Mammary epithelial cell (primary cell): ENCODE data around the gene LCN10.

Experiments used
- CTCF ChIP-seq, 2 donors: IDR thresholded peaks in 1 of 2; conservative IDR thresholded peaks in 1 of 2; 2 replicates each; pipeline ENCODE4 v1.5.1; 2011 to 2012; ENCODE audit warnings: inconsistent platforms in 2 of 2, low read length in 2 of 2, mild to moderate bottlenecking in 2 of 2, control low read depth in 1 of 2, low read depth in 1 of 2; ENCODE audit not compliant: insufficient read depth in 1 of 2; ENCODE audit errors: extremely low read depth in 1 of 2
- EZH2 ChIP-seq: IDR thresholded peaks from 2 replicates; pipeline ENCODE4 v1.6.1; 2012; ENCODE audit warnings: low read length, inconsistent platforms, borderline replicate concordance

- peak in 1 of 2 donors; percentile 20 for TF ChIP-seq CTCF (conservative IDR thresholded peaks at IDR 0.05 in 1 of 2, IDR thresholded peaks at IDR 0.05 in 1 of 2; ENCODE audit: extremely low read depth in 1 of 2, insufficient read depth in 1 of 2, low read depth in 1 of 2, low read length in 2 of 2)
- TF ChIP-seq EZH2 = peak; percentile 54
These were observed at the start of gene LCN10 for GRCh38 chr9:136742591-136743391.
